ENCODE data around the gene CNEP1R1.

DNA sequence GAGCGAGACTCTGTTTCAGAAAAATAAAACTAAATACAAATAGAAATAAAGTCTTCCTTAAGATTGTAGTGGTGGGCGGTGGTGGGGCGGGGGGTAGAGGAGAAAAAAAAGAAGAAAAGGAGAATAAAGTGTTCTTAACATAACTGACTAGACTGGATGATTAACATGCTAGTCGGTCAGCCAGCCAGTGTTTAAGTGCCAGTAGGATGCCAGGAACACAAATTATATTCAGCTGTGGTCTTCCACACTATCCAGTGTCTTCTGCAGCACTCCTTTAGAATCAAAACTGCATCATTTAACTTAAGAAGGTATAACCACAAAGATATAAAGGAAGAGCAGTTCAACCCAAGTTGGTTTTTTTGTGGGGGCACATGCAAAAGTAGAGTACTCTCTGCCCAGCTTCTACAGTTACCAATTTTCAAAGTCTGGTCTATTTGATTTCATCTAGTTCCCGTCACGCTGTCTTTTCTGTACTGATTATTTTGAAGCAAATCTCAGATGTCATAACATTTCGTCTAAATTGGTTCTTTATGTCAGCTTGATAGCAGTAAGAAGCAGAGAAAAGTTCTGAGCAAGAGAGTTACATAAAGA, 56.5 kb downstream of the CNEP1R1 start:
- TF ChIP-seq CTCF (IDR thresholded peaks at IDR 0.05) = no peak
- no peak for TF ChIP-seq POLR2AphosphoS5 (IDR thresholded peaks at IDR 0.05)
